HG02970 (cell line): ENCODE data around the gene MAP7D1.

Experiments used
- ATAC-seq: cut with Tn5 transposase; IDR thresholded peaks from one replicate; pipeline ENCODE4 v1.9.1; 2021; ENCODE audit warnings: mild to moderate bottlenecking, moderate library complexity, moderate number of reproducible peaks; ENCODE audit not compliant: unreplicated experiment, low FRiP score

The MAP7D1 gene

GRCh38 chr1:36155408-36156328, at the start of gene MAP7D1:
MAP7D1 (plus strand) TSS chr1:36156160; CDS start chr1:36156418, 258 bp downstream.
- peak; percentile 58 for ATAC-seq

- no peak for ATAC-seq
Measured at GRCh38 chr1:36106269-36106668, 49.7 kb upstream of the MAP7D1 start.

GRCh38 chr1:36107394-36107793, 48.6 kb upstream of the MAP7D1 start:
- ATAC-seq = no peak

- ATAC-seq = no peak
Measured at GRCh38 chr1:36108314-36108713, 47.6 kb upstream of the MAP7D1 start.

- no peak for ATAC-seq
Measured at GRCh38 chr1:36109041-36109679, 46.8 kb upstream of the MAP7D1 start.

- no peak for ATAC-seq
Measured at GRCh38 chr1:36111151-36111550, 44.8 kb upstream of the MAP7D1 start.

GRCh38 chr1:36112823-36113222, 43.1 kb upstream of the MAP7D1 start:
- ATAC-seq = no peak

GRCh38 chr1:36114371-36114770, 41.6 kb upstream of the MAP7D1 start:
- ATAC-seq = no peak

- ATAC-seq = no peak
Measured at GRCh38 chr1:36115200-36115669, 40.7 kb upstream of the MAP7D1 start.

GRCh38 chr1:36115931-36116330, 40.0 kb upstream of the MAP7D1 start:
- ATAC-seq = no peak

- no peak for ATAC-seq
Measured at GRCh38 chr1:36116901-36117300, 39.1 kb upstream of the MAP7D1 start.

- no peak for ATAC-seq
Measured at GRCh38 chr1:36118447-36119204, 37.3 kb upstream of the MAP7D1 start.

GRCh38 chr1:36119456-36119855, 36.5 kb upstream of the MAP7D1 start:
- no peak for ATAC-seq

- ATAC-seq = no peak
Measured at GRCh38 chr1:36122062-36123030, 33.6 kb upstream of the MAP7D1 start.

GRCh38 chr1:36123356-36123755, 32.6 kb upstream of the MAP7D1 start:
- ATAC-seq = no peak

- no peak for ATAC-seq
Measured at GRCh38 chr1:36124404-36125128, 31.4 kb upstream of the MAP7D1 start.

- no peak for ATAC-seq
Measured at GRCh38 chr1:36125129-36125991, 30.6 kb upstream of the MAP7D1 start, which contains the start of gene COL8A2. COL8A2 (minus strand) TSS chr1:36125222; CDS start chr1:36100242, 24,980 bp downstream.
